Measurements from ENCODE around the gene GALR2.
"Not testable (repeated sequence)": the region's sequence is repeated elsewhere in the genome, so short reads cannot be mapped to it uniquely, and the experiment has no call there.

GALR2 gene

GRCh38 chr17:76049836-76050537 lies 24.6 kb upstream of the GALR2 start:
- Histone ChIP-seq H3K9me3 (no peaks in the 10 kb centered on the region), H3K27ac (no peak overlapping the region), H3K27me3 (no peaks in the 10 kb centered on the region), H3K36me3 (peaks cover 99% of the 10 kb centered on the region), H3K9ac (0 out of 2 replicates have a peak overlapping the region, but pooled peaks have one; percentile 9), H3K4me1 (no peaks in the 10 kb centered on the region), H3K4me2 (no peak overlapping the region), H3K4me3 (no peak overlapping the region), H4K20me1 (peaks cover 35% of the 10 kb centered on the region)
- no peak for TF ChIP-seq Cebpa-rat (IDR thresholded peaks at IDR 0.05)

DNA sequence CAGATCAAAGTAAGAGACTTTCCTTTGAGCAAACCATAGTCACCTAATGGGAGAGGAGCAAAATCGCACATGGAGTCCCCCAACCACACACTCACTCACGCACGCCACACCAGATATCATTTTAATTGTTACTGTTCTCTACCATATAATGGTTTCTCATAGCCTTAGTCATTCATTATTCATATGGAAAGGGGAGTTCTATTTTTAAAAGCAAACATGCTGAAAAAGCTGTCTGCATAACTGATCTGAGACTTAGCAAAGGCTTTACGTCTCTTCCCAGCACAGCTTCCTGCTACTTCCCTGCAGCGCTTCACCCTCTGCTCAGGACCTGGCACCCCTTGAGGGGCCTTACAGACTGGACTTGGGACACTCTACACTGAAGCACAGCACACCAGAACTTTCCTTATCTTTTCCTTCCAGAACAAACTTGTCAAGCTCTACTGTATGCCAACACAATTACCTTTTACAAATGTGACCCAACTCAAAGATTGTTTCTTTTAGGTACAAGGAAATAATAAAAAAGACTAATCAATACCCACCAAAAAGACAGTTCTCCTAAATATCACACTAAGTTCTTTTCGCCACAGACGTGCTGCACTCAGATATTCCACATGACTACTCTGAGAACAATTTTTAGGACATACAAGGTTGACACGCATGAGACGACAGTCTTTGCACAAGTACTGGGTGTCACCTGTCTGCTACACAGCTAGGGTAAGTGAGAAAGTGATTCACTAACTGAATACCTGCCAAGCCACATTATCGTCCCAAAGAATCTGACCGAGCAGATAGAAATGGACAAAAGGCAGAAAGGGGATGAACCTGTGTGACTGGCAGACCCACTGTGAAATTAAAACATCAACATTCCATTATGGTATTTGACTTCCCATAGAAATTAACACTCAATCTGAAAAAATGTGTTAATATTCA lies 23.8 kb upstream of the GALR2 start:
- Histone ChIP-seq H3K9ac (no peak overlapping the region), H4K20me1 (peaks cover 35% of the 10 kb centered on the region), H3K4me1 (no peaks in the 10 kb centered on the region), H3K4me2 (no peak overlapping the region), H3K27ac (no peak overlapping the region), H3K9me3 (no peaks in the 10 kb centered on the region), H3K36me3 (peaks cover 99% of the 10 kb centered on the region), H3K4me3 (no peak overlapping the region), H3K27me3 (no peaks in the 10 kb centered on the region)
- no peak for TF ChIP-seq Cebpa-rat (IDR thresholded peaks at IDR 0.05)

DNA sequence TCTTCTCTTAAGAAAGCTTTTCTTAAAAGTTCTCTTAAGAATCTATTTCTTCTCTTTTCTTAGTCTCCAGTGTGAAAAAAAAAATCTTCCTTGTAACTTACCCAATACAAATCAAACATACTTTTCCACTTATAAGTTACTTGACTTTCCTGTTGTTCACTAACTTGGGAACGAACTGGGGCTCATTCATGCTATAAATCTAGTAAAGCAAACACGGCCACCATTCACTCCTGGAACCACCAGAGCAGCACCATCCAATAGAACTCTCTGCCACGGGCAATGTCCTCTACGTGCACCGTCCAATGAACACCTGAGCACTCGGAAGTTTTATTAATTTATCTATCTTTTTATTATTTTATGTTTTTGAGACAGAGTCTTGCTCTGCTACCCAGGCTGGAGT lies 23.0 kb upstream of the GALR2 start:
- Histone ChIP-seq H3K36me3 (peaks cover 99% of the 10 kb centered on the region), H3K4me2 (no peak overlapping the region)

GRCh38 chr17:76053246-76054111 lies 21.1 kb upstream of the GALR2 start:
- Histone ChIP-seq H3K4me1 (no peaks in the 10 kb centered on the region), H3K9me3 (no peaks in the 10 kb centered on the region), H3K27me3 (no peaks in the 10 kb centered on the region), H3K36me3 (peaks cover 99% of the 10 kb centered on the region), H3K27ac (no peak overlapping the region), H4K20me1 (peaks cover 27% of the 10 kb centered on the region), H3K4me3 (no peak overlapping the region), H3K4me2 (no peak overlapping the region), H3K9ac (no peak overlapping the region)
- no peak for TF ChIP-seq Cebpa-rat (IDR thresholded peaks at IDR 0.05)

More for the DNA sequence above, 23.0 kb upstream of the GALR2 start:
- no peak for TF ChIP-seq Cebpa-rat (IDR thresholded peaks at IDR 0.05)
- Histone ChIP-seq H3K9ac (no peak overlapping the region), H3K27me3 (no peaks in the 10 kb centered on the region), H3K27ac (no peak overlapping the region), H3K9me3 (no peaks in the 10 kb centered on the region), H3K4me1 (no peaks in the 10 kb centered on the region), H3K4me3 (no peak overlapping the region), H4K20me1 (peaks cover 35% of the 10 kb centered on the region)

GRCh38 chr17:76054112-76054476 lies 20.5 kb upstream of the GALR2 start:
- Histone ChIP-seq H3K27ac (no peak overlapping the region), H3K36me3 (peaks cover 99% of the 10 kb centered on the region), H4K20me1 (peaks cover 21% of the 10 kb centered on the region), H3K4me3 (no peak overlapping the region), H3K4me1 (no peaks in the 10 kb centered on the region), H3K9me3 (no peaks in the 10 kb centered on the region), H3K9ac (no peak overlapping the region), H3K4me2 (no peak overlapping the region), H3K27me3 (no peaks in the 10 kb centered on the region)
- TF ChIP-seq Cebpa-rat (IDR thresholded peaks at IDR 0.05), result no peak

DNA sequence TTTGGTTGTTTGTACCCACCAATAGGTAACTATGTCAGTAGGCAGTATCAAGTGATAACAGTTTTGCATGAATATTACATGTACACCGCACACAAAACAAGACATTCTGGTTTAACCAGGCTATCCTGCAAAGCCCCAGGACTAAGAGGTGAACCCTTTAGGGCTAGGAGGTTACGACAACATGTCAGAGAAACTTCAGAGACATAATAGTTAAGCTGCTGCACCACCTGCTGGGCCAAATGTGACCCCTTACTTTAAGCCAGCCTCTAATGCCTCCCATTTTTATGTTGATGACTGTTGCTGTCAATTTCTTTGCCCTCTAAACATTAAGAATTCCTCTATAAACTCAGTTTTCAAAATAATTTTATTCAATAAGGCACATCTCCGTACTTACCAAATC lies 17.7 kb upstream of the GALR2 start:
- H3K27ac ChIP-seq, result no peak overlapping the region
- no peaks in the 10 kb centered on the region for H3K9me3 ChIP-seq
- no peaks in the 10 kb centered on the region for H3K4me1 ChIP-seq
- H3K27me3 ChIP-seq, result no peaks in the 10 kb centered on the region
- H4K20me1 ChIP-seq, result no peaks in the 10 kb centered on the region
- H3K9ac ChIP-seq, result no peak overlapping the region
- no peak for TF ChIP-seq Cebpa-rat (IDR thresholded peaks at IDR 0.05)
- no peak overlapping the region for H3K4me2 ChIP-seq
- peaks cover 99% of the 10 kb centered on the region for H3K36me3 ChIP-seq
- H3K4me3 ChIP-seq, result no peak overlapping the region

DNA sequence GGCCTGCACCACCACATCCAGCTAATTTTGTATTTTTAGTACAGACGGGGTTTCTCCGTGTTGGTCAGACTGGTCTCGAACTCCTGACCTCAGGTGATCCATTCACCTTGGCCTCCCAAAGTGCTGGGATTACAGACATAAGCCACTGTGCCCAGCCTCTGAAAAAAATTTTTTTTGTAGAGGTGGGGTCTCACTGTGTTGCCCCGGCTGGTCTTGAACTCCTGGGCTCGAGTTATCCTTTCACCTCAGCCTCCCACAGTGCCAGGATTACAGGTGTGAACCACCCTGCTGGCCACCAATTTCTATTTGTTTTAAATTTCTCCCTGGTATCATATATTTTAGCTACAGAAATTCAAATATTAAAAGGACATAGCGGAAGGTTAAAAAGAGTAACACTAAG lies 16.3 kb upstream of the GALR2 start:
- H3K4me3 ChIP-seq, H3K4me1 ChIP-seq, H4K20me1 ChIP-seq, H3K4me2 ChIP-seq, H3K27me3 ChIP-seq, H3K27ac ChIP-seq, H3K9me3 ChIP-seq, H3K9ac ChIP-seq: not testable (repeated sequence)
- peaks cover 95% of the 10 kb centered on the region for H3K36me3 ChIP-seq

DNA sequence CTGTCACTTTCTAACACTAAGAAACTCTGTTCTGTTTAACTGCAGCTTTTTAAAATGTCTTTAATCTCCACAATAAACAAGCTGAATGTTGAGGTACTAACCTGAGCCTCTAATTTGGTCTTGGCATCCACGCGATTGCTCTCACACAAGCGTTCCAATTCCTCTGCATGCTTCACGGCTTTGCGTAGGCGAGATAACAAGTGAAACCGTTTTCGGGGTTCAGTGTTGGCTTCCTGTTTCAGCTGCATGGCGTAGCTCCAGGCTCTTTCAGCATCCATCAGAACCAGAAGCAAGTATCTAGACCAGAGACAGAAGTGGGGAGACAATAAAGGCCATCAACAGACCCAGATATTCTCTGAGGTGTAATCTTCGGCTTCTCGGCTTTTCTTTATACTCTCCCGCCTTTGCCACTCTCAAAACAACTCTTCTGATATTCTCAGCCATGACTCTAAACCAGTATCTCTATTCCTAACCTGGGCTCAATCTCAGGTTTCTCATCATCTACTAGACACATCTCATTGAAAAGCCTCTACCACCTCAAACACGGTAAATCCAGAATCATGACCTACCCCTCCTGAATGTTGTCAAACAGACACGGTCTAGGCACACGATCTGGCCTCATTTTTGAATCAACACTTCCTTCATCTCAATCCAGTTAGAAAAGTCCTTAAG lies 10.6 kb upstream of the GALR2 start:
- H3K36me3 ChIP-seq, result peaks cover 95% of the 10 kb centered on the region
- TF ChIP-seq Cebpa-rat (IDR thresholded peaks at IDR 0.05), result no peak

GRCh38 chr17:76065775-76066174 lies 8.8 kb upstream of the GALR2 start:
- Histone ChIP-seq H4K20me1 (peaks cover 37% of the 10 kb centered on the region), H3K36me3 (peaks cover 93% of the 10 kb centered on the region)

More for the DNA sequence above, 10.6 kb upstream of the GALR2 start:
- Histone ChIP-seq H3K9me3 (no peaks in the 10 kb centered on the region), H3K4me1 (no peaks in the 10 kb centered on the region), H3K27ac (no peak overlapping the region), H4K20me1 (peaks cover 29% of the 10 kb centered on the region), H3K27me3 (no peaks in the 10 kb centered on the region), H3K4me2 (no peak overlapping the region), H3K4me3 (no peak overlapping the region), H3K9ac (no peak overlapping the region)

More at GRCh38 chr17:76065775-76066174, 8.8 kb upstream of the GALR2 start:
- H3K4me1 ChIP-seq, result peaks cover 5% of the 10 kb centered on the region
- H3K9ac ChIP-seq, result no peak overlapping the region
- no peak overlapping the region for H3K4me3 ChIP-seq
- H3K27me3 ChIP-seq, result no peaks in the 10 kb centered on the region
- H3K4me2 ChIP-seq, result no peak overlapping the region
- TF ChIP-seq Cebpa-rat (IDR thresholded peaks at IDR 0.05), result no peak
- no peaks in the 10 kb centered on the region for H3K9me3 ChIP-seq
- H3K27ac ChIP-seq, result no peak overlapping the region

All from BLaER1 (cell line).